ENCODE results near the gene PLEKHB2. TPM values are rescaled to one million over a fixed set of nuclear protein-coding genes. Genes with fewer than 3 reads are reported as not detected.

PLEKHB2 gene
- total and polyA plus RNA-seq, 9 of the 15 experiments (the other 6 are each of a cell fraction or from before 2014, with no cell fraction given), result 41.3 to 71.5 (median 50.2) TPM

- TF ChIP-seq ARID2 (IDR thresholded peaks at IDR 0.05), result peak; percentile 68; the same call in 1 of the 2 replicates
- no peak for TF ChIP-seq FOXK1 (CRISPR knock-in tag; IDR thresholded peaks at IDR 0.05; ENCODE audit: borderline replicate concordance)
- peak; percentile 75; the same call in 1 of the 2 replicates for TF ChIP-seq STAG1 (CRISPR knock-in tag; IDR thresholded peaks at IDR 0.05; ENCODE audit: borderline replicate concordance)
- no peak for TF ChIP-seq PHF20 (IDR thresholded peaks at IDR 0.05; ENCODE audit: partially characterized antibody)
- TF ChIP-seq PPARD (CRISPR knock-in tag; IDR thresholded peaks at IDR 0.05), result no peak
- TF ChIP-seq CTBP1 (IDR thresholded peaks at IDR 0.05; ENCODE audit: borderline replicate concordance), result peak; percentile 46; the same call in 1 of the 2 replicates
- 0 out of 2 replicates have a peak, but pooled peaks have one; percentile 20 for TF ChIP-seq JUND (IDR thresholded peaks at IDR 0.05; ENCODE audit: borderline replicate concordance, low read depth, low read length)
- no peak; the same call in 2 of the 3 replicates for TF ChIP-seq JUND (tag; IDR thresholded peaks at IDR 0.05; ENCODE audit: borderline replicate concordance, low read depth, low read length)
- TF ChIP-seq RFX5 (IDR thresholded peaks at IDR 0.05; ENCODE audit: low read depth, low read length), result no peak
- TF ChIP-seq TFAP4 (CRISPR knock-in tag; IDR thresholded peaks at IDR 0.05; ENCODE audit: borderline replicate concordance), result peak; percentile 69; the same call in 1 of the 2 replicates
- TF ChIP-seq OTX1 (CRISPR knock-in tag; IDR thresholded peaks at IDR 0.05), result 0 out of 2 replicates have a peak, but pooled peaks have one; percentile 19
- peak; percentile 87 to 92 (median 92) for TF ChIP-seq CTCF (IDR thresholded peaks at IDR 0.05 in 2 of 3, conservative IDR thresholded peaks at IDR 0.05 in 1 of 3; ENCODE audit: insufficient read depth in 2 of 3, low read depth in 1 of 3, low read length in 3 of 3)
- TF ChIP-seq THRB (CRISPR knock-in tag; conservative IDR thresholded peaks at IDR 0.05), result peak; percentile 71; the same call in 1 of the 2 replicates
- TF ChIP-seq DEAF1 (CRISPR knock-in tag; IDR thresholded peaks at IDR 0.05), result peak; percentile 91
- TF ChIP-seq KLF13 (tag; IDR thresholded peaks at IDR 0.05; ENCODE audit: borderline replicate concordance, low read depth), result peak; percentile 94; the same call in 1 of the 2 replicates
- TF ChIP-seq MYNN (IDR thresholded peaks at IDR 0.05), result no peak
- no peak for TF ChIP-seq MYNN (CRISPR knock-in tag; IDR thresholded peaks at IDR 0.05)
- no peak for TF ChIP-seq GTF2A2 (tag; IDR thresholded peaks at IDR 0.05)
- TF ChIP-seq ELF4 (CRISPR knock-in tag; IDR thresholded peaks at IDR 0.05), result 0 out of 2 replicates have a peak, but pooled peaks have one; percentile 13
- peak; percentile 50; the same call in 1 of the 2 replicates for TF ChIP-seq RB1 (IDR thresholded peaks at IDR 0.05; ENCODE audit: low read depth)
- TF ChIP-seq MAZ (CRISPR knock-in tag; conservative IDR thresholded peaks at IDR 0.05 in 1 of 2, IDR thresholded peaks at IDR 0.05 in 1 of 2), result peak in 1 of 2 experiments; percentile 69; a peak in 2 of 4 replicates
- TF ChIP-seq CC2D1A (IDR thresholded peaks at IDR 0.05), result peak; percentile 42; the same call in 1 of the 2 replicates
Observed at GRCh38 chr2:131154071-131154531, 49.0 kb downstream of the PLEKHB2 start (continued).
